Breast epithelium (tissue), 4 donors: ENCODE measurements around the gene TLL2. TPM values are rescaled to one million over a fixed set of nuclear protein-coding genes. Genes with fewer than 3 reads are reported as not detected.

ENCODE experiments used
- DNase-seq, 2 donors: peaks; one replicate each; pipeline ENCODE4 v3.0.0-alpha.2; 2019; ENCODE audit warnings: low spot score in 2 of 2
- H3K27ac ChIP-seq, 2 donors: fragments of 200-600 bp; sonication (generic) in 1 of 2; one replicate each; pipeline ENCODE4 v1.5.1; 2016 to 2019; ENCODE audit warnings: mild to moderate bottlenecking in 1 of 2
- H3K27me3 ChIP-seq, 2 donors: fragments of 200-600 bp; sonication (generic) in 1 of 2; one replicate each; pipeline versions ENCODE4 v1.5.1 to v1.6.0; 2017 to 2019; ENCODE audit warnings: control low read depth in 1 of 2, mild to moderate bottlenecking in 1 of 2
- H3K36me3 ChIP-seq: fragments of 200-600 bp; one replicate; pipeline ENCODE4 v1.5.1; 2019
- H3K4me1 ChIP-seq, 2 donors: fragments of 200-600 bp; sonication (generic); one replicate each; pipeline ENCODE4 v1.5.1; 2016 to 2019; ENCODE audit warnings: control low read depth in 1 of 2
- H3K4me3 ChIP-seq, 3 donors: fragments of 200-600 bp; sonication (generic); 1 replicate in 2 of 3; 2 replicates in 1 of 3; pipeline ENCODE4 v1.5.1; 2016 to 2019; ENCODE audit warnings: mild to moderate bottlenecking in 3 of 3, moderate library complexity in 2 of 3
- H3K9me3 ChIP-seq, 2 donors: fragments of 200-600 bp; sonication (generic) in 1 of 2; one replicate each; pipeline ENCODE4 v1.5.1; 2016 to 2019; ENCODE audit warnings: control low read depth in 1 of 2
- CTCF ChIP-seq, 3 donors: fragments of 450-650 bp; IDR thresholded peaks; one replicate each; pipeline ENCODE4 v1.5.1; 2016 to 2017; ENCODE audit warnings: antibody characterized with exemption in 3 of 3, mild to moderate bottlenecking in 3 of 3, moderate library complexity in 3 of 3
- POLR2A ChIP-seq: fragments of 450-650 bp; IDR thresholded peaks from one replicate; pipeline ENCODE4 v1.6.1; 2016; ENCODE audit warnings: antibody characterized with exemption, mild to moderate bottlenecking, moderate library complexity
- POLR2AphosphoS5 ChIP-seq, 3 donors: sonication (generic); formaldehyde crosslinking; IDR thresholded peaks; one replicate each; pipeline ENCODE4 v1.6.1; 2017; ENCODE audit warnings: antibody characterized with exemption in 3 of 3
- intact Hi-C: fragments of 100-400 bp; cut with DNase I; formaldehyde crosslinking; loops from one replicate; pipeline ENCODE4 v1.15.1; 2023; ENCODE audit warnings: low total_unique reads
- total RNA-seq, 3 donors: library from RNA; depleted of rRNA; stranded (reverse); fragments of >200 nt; gene quantifications; one replicate each; pipeline ENCODE4 v1.1.0, GENCODE V29; 2016

TLL2 gene
- total RNA-seq, 3 donors from 2014 or later = under 0.01 TPM; not detected in 2

DNA sequence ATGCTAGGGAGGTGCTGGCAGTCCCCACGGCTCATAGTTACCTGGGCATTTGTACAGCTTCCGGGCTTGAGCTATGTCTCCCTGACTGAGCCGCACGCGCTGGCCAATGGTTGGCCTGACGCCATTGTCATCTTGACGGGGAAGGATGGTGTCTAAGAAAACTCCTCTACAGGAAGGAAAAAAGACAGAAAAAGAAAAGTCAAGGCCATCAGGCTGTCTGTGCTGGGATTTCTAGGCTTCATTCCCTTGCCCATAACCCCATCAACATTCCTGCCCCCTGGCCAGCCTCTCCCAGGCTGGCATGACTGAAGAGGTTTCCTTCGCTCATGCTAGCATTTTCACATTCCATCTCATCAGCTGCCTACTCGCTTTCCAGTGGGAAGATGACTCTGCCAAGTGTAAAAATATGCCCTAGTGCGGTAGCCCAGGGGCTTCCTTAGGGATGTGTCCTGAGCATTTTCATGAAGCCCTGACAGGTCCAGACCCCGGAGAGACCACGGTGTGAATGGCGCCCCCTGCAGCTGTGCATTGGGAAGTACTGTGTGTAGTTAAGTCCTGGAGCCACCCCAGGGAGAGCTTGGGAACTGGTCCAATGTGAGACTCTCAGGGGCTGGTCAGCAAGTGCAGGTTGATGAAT, 100.5 kb downstream of the TLL2 start:
- no peaks in the 10 kb centered on the region for H3K9me3 ChIP-seq
- H3K4me1 ChIP-seq = peaks cover 0 to 7% of the 10 kb centered on the region in 2 donors
- H3K27me3 ChIP-seq = peaks cover 0 to 53% of the 10 kb centered on the region in 2 donors
- DNase-seq = peak in 1 of 2 donors; percentile 45
- TF ChIP-seq POLR2AphosphoS5 (IDR thresholded peaks at IDR 0.05) = no peak
- TF ChIP-seq CTCF (IDR thresholded peaks at IDR 0.05) = no peak
- TF ChIP-seq POLR2A = no peak
- no peak overlapping the region for H3K4me3 ChIP-seq
- intact Hi-C loops = no loop called here
- H3K27ac ChIP-seq = no peak overlapping the region
- no peaks in the 10 kb centered on the region for H3K36me3 ChIP-seq

DNA sequence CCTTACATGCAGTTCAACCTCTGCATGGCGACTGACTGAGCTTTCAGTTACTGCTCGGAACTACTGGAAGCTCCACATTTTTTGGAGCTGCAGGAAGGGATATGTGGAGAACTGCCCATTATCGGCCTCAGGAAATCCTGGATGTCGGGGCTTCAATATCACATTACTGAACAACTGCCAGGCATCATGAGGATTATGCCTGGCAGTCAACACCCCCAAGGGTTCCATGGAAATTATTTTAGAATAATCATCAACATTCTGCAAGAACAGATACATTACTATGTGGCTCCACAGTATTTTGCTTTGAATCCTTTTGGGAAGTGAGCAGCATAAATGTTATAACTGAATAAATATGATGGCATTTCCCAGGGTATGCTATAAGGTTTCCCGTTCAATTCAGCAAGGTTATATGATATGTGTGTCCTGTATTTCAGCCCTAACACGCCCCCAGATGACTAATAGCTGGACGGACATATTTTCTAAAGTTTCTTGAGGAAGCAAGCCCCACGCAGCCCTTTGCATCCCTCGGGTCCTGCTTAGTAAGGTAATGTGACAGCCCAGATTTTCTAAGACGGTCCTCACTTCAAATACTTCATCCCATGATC, 101.9 kb downstream of the TLL2 start:
- Histone ChIP-seq H3K27me3 (peaks cover 0 to 57% of the 10 kb centered on the region in 2 donors), H3K4me1 (peaks cover 0 to 7% of the 10 kb centered on the region in 2 donors), H3K36me3 (no peaks in the 10 kb centered on the region), H3K9me3 (no peaks in the 10 kb centered on the region), H3K4me3 (no peak overlapping the region), H3K27ac (no peak overlapping the region)
- TF ChIP-seq POLR2AphosphoS5 (IDR thresholded peaks at IDR 0.05) (no peak), CTCF (IDR thresholded peaks at IDR 0.05) (no peak), POLR2A (no peak)
- DNase-seq = no peak
- intact Hi-C loops = no loop called here

DNA sequence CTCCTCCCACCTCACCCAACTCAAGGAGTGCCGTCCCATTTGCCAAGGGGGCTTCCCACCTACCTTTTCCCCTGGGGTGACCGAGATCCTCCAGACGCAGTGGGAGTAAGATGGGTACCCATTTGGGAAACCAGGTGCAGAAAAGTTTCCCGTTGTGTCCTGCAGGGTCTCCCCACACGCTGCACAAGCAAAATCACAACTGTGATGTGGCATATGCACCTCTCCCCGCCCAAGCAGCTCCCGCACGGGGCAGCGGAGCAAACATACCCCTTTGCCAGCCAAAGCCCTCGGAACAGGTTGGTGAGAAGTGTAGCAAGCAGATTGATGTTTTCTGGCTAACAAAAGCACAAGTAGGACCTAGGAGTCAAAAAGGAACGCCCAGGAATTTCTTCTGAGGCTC, 103.4 kb downstream of the TLL2 start:
- Histone ChIP-seq H3K27ac (no peak overlapping the region), H3K4me3 (no peak overlapping the region), H3K9me3 (no peaks in the 10 kb centered on the region), H3K36me3 (no peaks in the 10 kb centered on the region), H3K27me3 (peaks cover 0 to 70% of the 10 kb centered on the region in 2 donors), H3K4me1 (no peaks in the 10 kb centered on the region)
- intact Hi-C loops = no loop called here
- no peak for DNase-seq
- TF ChIP-seq POLR2AphosphoS5 (IDR thresholded peaks at IDR 0.05) (no peak), CTCF (IDR thresholded peaks at IDR 0.05) (no peak), POLR2A (no peak)

- DNase-seq = no peak
- H3K27ac ChIP-seq = no peak overlapping the region
- H3K4me3 ChIP-seq = no peak overlapping the region
- no peaks in the 10 kb centered on the region for H3K4me1 ChIP-seq
- no peaks in the 10 kb centered on the region for H3K9me3 ChIP-seq
- no peaks in the 10 kb centered on the region for H3K36me3 ChIP-seq
- no peak for TF ChIP-seq CTCF (IDR thresholded peaks at IDR 0.05)
- TF ChIP-seq POLR2AphosphoS5 (IDR thresholded peaks at IDR 0.05) = no peak
- no peak for TF ChIP-seq POLR2A
- intact Hi-C loops = no loop called here
- peaks cover 0 to 57% of the 10 kb centered on the region in 2 donors for H3K27me3 ChIP-seq
Measured at GRCh38 chr10:96408201-96408600, 105.5 kb downstream of the TLL2 start.

DNA sequence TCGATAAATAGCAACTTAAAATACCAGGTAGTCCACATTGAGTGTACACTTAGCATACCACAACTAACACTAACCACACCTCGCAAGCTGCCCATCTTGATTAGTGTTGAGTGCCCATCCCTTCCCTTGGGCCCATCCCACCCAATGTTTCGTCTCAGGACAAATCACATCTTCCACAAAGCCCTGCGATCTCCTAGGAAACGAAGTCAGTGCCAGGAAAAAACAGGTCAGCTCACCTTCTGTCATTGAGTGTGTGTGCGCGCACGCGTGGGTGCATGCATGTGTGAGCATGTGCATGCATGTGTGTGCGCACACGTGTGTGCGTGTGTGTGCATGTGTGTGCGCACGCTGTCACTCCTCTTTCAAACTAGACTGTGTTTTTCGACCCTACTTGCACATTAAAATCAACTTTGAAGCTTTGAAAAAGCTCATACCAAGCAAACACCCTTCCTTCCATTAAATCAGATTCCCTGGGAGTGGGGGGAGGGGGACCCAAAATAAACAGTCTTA, 106.1 kb downstream of the TLL2 start:
- Histone ChIP-seq H3K4me3 (no peak overlapping the region), H3K27ac (no peak overlapping the region), H3K4me1 (no peaks in the 10 kb centered on the region), H3K36me3 (no peaks in the 10 kb centered on the region), H3K9me3 (no peaks in the 10 kb centered on the region), H3K27me3 (peaks cover 0 to 52% of the 10 kb centered on the region in 2 donors)
- TF ChIP-seq CTCF (IDR thresholded peaks at IDR 0.05) (no peak), POLR2A (no peak), POLR2AphosphoS5 (IDR thresholded peaks at IDR 0.05) (no peak)
- DNase-seq = no peak
- intact Hi-C loops = no loop called here
